ENCODE results near the gene AUH.

GRCh38 chr9:91253488-91253887, 108.2 kb downstream of the AUH start:
- no peak for TF ChIP-seq POLR2AphosphoS5 (IDR thresholded peaks at IDR 0.05; ENCODE audit: borderline replicate concordance, low read depth, low read length)
- TF ChIP-seq EZH2 (IDR thresholded peaks at IDR 0.05): no peak
